Activated T-helper 1 cell treated with anti-CD3 and anti-CD28 coated beads, Interleukin-12 subunit alpha, Interleukin-12 subunit beta, Interleukin-2, Interleukin-4 antibody, amounts not matched to agents 30 ng/mL and 10 ng/mL and 1 ng/mL, durations not matched to agents 14 hours and 24 hours and 36 hours (primary cell): ENCODE measurements around the gene LOC128125822.
"Not testable (repeated sequence)": the region's sequence is repeated elsewhere in the genome, so short reads cannot be mapped to it uniquely, and the experiment has no call there.

Experiments
- DNase-seq: peaks from one replicate; pipeline ENCODE4 v3.0.0; 2021; ENCODE audit warnings: low spot score
- H3K27ac Mint-ChIP-seq: one replicate; pipeline ENCODE4 v1.8.0; 2021; ENCODE audit warnings: mild to moderate bottlenecking, mixed read lengths
- H3K27me3 Mint-ChIP-seq: one replicate; pipeline ENCODE4 v1.8.0; 2022; ENCODE audit warnings: mild to moderate bottlenecking, moderate library complexity, mixed read lengths; ENCODE audit not compliant: insufficient read depth
- H3K36me3 Mint-ChIP-seq: one replicate; pipeline ENCODE4 v1.8.0; 2021; ENCODE audit warnings: low read depth, mixed read lengths
- H3K4me1 Mint-ChIP-seq: one replicate; pipeline ENCODE4 v1.8.0; 2021; ENCODE audit warnings: low read depth, mixed read lengths
- H3K4me3 Mint-ChIP-seq: one replicate; pipeline ENCODE4 v1.8.0; 2021; ENCODE audit warnings: mild to moderate bottlenecking, moderate library complexity, mixed read lengths
- H3K9me3 Mint-ChIP-seq: one replicate; pipeline ENCODE4 v1.8.0; 2021; ENCODE audit warnings: mixed read lengths
- intact Hi-C: fragments of 100-400 bp; cut with micrococcal nuclease; formaldehyde crosslinking; loops from one replicate; pipeline ENCODE4 v1.15.1; 2024

Gene LOC128125822

GRCh38 chr6:63572044-63572746 lies at the start of gene LOC128125822, which contains the start of gene PTP4A1:
Gene LOC128125822 (plus strand): TSS chr6:63572480.
Gene PTP4A1 (plus strand): TSS chr6:63572480. CDS start chr6:63576881, 4,401 bp downstream.
- Mint-ChIP-seq H3K36me3 (peaks cover 21% of the 10 kb centered on the region), H3K27ac (peak within 1 kb of the TSS; percentile 95), H3K4me1 (peaks cover 37% of the 10 kb centered on the region), H3K27me3 (no peaks in the 10 kb centered on the region), H3K9me3 (no peaks in the 10 kb centered on the region), H3K4me3 (peak within 1 kb of the TSS; percentile 95)
- DNase-seq, result peak; percentile 96
- intact Hi-C loops, result loop anchor here (1.0 kb wide), 2 partner anchors 63 to 220 kb away; partner anchors contain the start of gene PHF3

GRCh38 chr6:63522911-63523287 lies 49.4 kb upstream of the LOC128125822 start:
- H3K36me3 Mint-ChIP-seq, DNase-seq, H3K27ac Mint-ChIP-seq, H3K4me3 Mint-ChIP-seq, H3K27me3 Mint-ChIP-seq, H3K9me3 Mint-ChIP-seq, intact Hi-C loops: not testable (repeated sequence)
- H3K4me1 Mint-ChIP-seq, result peaks cover 20% of the 10 kb centered on the region

- H3K4me1 Mint-ChIP-seq, result peaks cover 26% of the 10 kb centered on the region
- H3K27ac Mint-ChIP-seq, result no peak overlapping the region
- intact Hi-C loops, result no loop called here
- H3K4me3 Mint-ChIP-seq, result no peak overlapping the region
- H3K36me3 Mint-ChIP-seq, result no peaks in the 10 kb centered on the region
- DNase-seq, result no peak
- H3K27me3 Mint-ChIP-seq, result no peaks in the 10 kb centered on the region
- no peaks in the 10 kb centered on the region for H3K9me3 Mint-ChIP-seq
Observed at GRCh38 chr6:63523630-63524029, 48.6 kb upstream of the LOC128125822 start.

- Mint-ChIP-seq H3K4me1 (peaks cover 39% of the 10 kb centered on the region), H3K9me3 (no peaks in the 10 kb centered on the region), H3K27ac (no peak overlapping the region), H3K36me3 (peaks cover 1% of the 10 kb centered on the region), H3K4me3 (no peak overlapping the region), H3K27me3 (no peaks in the 10 kb centered on the region)
- intact Hi-C loops, result loop anchor here (5.0 kb wide), 1 partner anchor 112 kb away; the partner anchor contains the start of gene PHF3
- no peak for DNase-seq
Observed at GRCh38 chr6:63525186-63525878, 46.9 kb upstream of the LOC128125822 start.

GRCh38 chr6:63526931-63527330 lies 45.3 kb upstream of the LOC128125822 start:
- Mint-ChIP-seq H3K4me1 (peaks cover 41% of the 10 kb centered on the region), H3K4me3 (no peak overlapping the region), H3K36me3 (peaks cover 1% of the 10 kb centered on the region), H3K27ac (no peak overlapping the region), H3K9me3 (no peaks in the 10 kb centered on the region), H3K27me3 (peaks cover 2% of the 10 kb centered on the region)
- DNase-seq, result no peak
- intact Hi-C loops, result loop anchor here (5.0 kb wide), 1 partner anchor 110 kb away; the partner anchor contains the start of gene PHF3

- peaks cover 1% of the 10 kb centered on the region for H3K36me3 Mint-ChIP-seq
- H3K4me3 Mint-ChIP-seq, result no peak overlapping the region
- peak overlapping the region; percentile 29 for H3K27ac Mint-ChIP-seq
Observed at GRCh38 chr6:63527658-63528514, 44.4 kb upstream of the LOC128125822 start.

GRCh38 chr6:63529498-63529897 lies 42.8 kb upstream of the LOC128125822 start:
- H3K27ac Mint-ChIP-seq, result peak overlapping the region; percentile 94
- peak; percentile 9 for DNase-seq
- H3K4me3 Mint-ChIP-seq, result peak overlapping the region; percentile 76
- H3K4me1 Mint-ChIP-seq, result peaks cover 41% of the 10 kb centered on the region
- H3K36me3 Mint-ChIP-seq, result peaks cover 1% of the 10 kb centered on the region
- H3K9me3 Mint-ChIP-seq, result no peaks in the 10 kb centered on the region
- H3K27me3 Mint-ChIP-seq, result peaks cover 2% of the 10 kb centered on the region
- intact Hi-C loops, result loop anchor here (2.0 to 5.0 kb wide), 2 partner anchors 45 to 108 kb away; partner anchors contain the start of gene PHF3

More at GRCh38 chr6:63527658-63528514, 44.4 kb upstream of the LOC128125822 start:
- intact Hi-C loops, result loop anchor here (2.0 to 5.0 kb wide), 2 partner anchors 47 to 109 kb away; partner anchors contain the start of gene PHF3
- Mint-ChIP-seq H3K4me1 (peaks cover 41% of the 10 kb centered on the region), H3K9me3 (no peaks in the 10 kb centered on the region), H3K27me3 (peaks cover 2% of the 10 kb centered on the region)
- DNase-seq, result no peak

GRCh38 chr6:63530182-63530581 lies 42.1 kb upstream of the LOC128125822 start:
- no peaks in the 10 kb centered on the region for H3K9me3 Mint-ChIP-seq
- no peak overlapping the region for H3K4me3 Mint-ChIP-seq
- H3K36me3 Mint-ChIP-seq, result peaks cover 1% of the 10 kb centered on the region
- intact Hi-C loops, result no loop called here
- no peak for DNase-seq
- H3K4me1 Mint-ChIP-seq, result peaks cover 37% of the 10 kb centered on the region
- H3K27ac Mint-ChIP-seq, result no peak overlapping the region
- H3K27me3 Mint-ChIP-seq, result peaks cover 2% of the 10 kb centered on the region

GRCh38 chr6:63530991-63531390 lies 41.3 kb upstream of the LOC128125822 start:
- H3K27ac Mint-ChIP-seq, result no peak overlapping the region
- peaks cover 2% of the 10 kb centered on the region for H3K27me3 Mint-ChIP-seq
- H3K4me1 Mint-ChIP-seq, result peaks cover 31% of the 10 kb centered on the region
- no peaks in the 10 kb centered on the region for H3K9me3 Mint-ChIP-seq
- peaks cover 1% of the 10 kb centered on the region for H3K36me3 Mint-ChIP-seq
- intact Hi-C loops, result no loop called here
- H3K4me3 Mint-ChIP-seq, result no peak overlapping the region
- DNase-seq, result no peak

GRCh38 chr6:63533026-63533425 lies 39.3 kb upstream of the LOC128125822 start:
- Mint-ChIP-seq H3K27me3 (peaks cover 7% of the 10 kb centered on the region), H3K4me1 (peaks cover 19% of the 10 kb centered on the region), H3K9me3 (no peaks in the 10 kb centered on the region), H3K4me3 (no peak overlapping the region), H3K36me3 (peaks cover 1% of the 10 kb centered on the region), H3K27ac (no peak overlapping the region)
- intact Hi-C loops, result no loop called here
- DNase-seq, result no peak

GRCh38 chr6:63533952-63534351 lies 38.3 kb upstream of the LOC128125822 start:
- Mint-ChIP-seq H3K4me1 (peaks cover 15% of the 10 kb centered on the region), H3K36me3 (peaks cover 1% of the 10 kb centered on the region), H3K27me3 (peaks cover 7% of the 10 kb centered on the region), H3K9me3 (no peaks in the 10 kb centered on the region), H3K4me3 (no peak overlapping the region), H3K27ac (no peak overlapping the region)
- no peak for DNase-seq
- intact Hi-C loops, result no loop called here

GRCh38 chr6:63537201-63537958 lies 34.9 kb upstream of the LOC128125822 start:
- no peak for DNase-seq
- intact Hi-C loops, result no loop called here
- Mint-ChIP-seq H3K27me3 (peaks cover 13% of the 10 kb centered on the region), H3K4me1 (no peaks in the 10 kb centered on the region), H3K9me3 (no peaks in the 10 kb centered on the region), H3K36me3 (no peaks in the 10 kb centered on the region), H3K27ac (no peak overlapping the region), H3K4me3 (no peak overlapping the region)
